ENCODE results near the gene FBXW7. TPM values are rescaled to one million over a fixed set of nuclear protein-coding genes. Genes with fewer than 3 reads are reported as not detected.

The FBXW7 gene
- total and polyA plus RNA-seq, 2 of the 13 experiments (the other 11 are each of a cell fraction or from before 2014, with no cell fraction given), result 5.0 to 40.9 TPM

DNA sequence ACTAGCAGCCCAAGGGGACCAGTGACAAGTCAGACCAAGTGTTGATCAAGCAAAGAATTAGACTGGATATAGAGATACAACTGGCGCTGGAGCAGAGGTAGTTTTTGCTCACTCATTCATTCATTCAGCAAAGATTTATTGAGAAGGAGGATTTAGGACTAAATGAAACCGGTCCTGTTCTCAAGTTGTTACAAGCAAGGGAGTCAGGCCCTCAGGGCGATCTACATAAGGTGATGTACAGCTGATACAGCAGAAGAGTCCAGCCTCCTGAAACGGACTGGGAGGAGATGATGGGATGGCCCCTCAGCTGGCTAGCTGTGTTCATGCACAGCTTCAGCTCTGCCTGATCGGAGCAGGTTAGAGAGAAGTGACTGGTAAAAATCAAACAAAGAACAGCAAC is 242.4 kb downstream of the FBXW7 start:
- Histone ChIP-seq H3K4me3 (replicated peaks in 1 of 3; ENCODE audit: insufficient read depth in 1 of 3, low read depth in 2 of 3, low read length in 3 of 3) (no peak overlapping the region), H3K79me2 (ENCODE audit: insufficient read depth, low read length) (no peaks in the 10 kb centered on the region), H4K20me1 (ENCODE audit: insufficient read depth, low read length) (no peaks in the 10 kb centered on the region), H3K4me2 (ENCODE audit: low read depth, low read length) (no peak overlapping the region), H3K4me1 (ENCODE audit: insufficient read depth, low read length) (no peaks in the 10 kb centered on the region), H3K9me3 (ENCODE audit: low read length) (no peaks in the 10 kb centered on the region), H2AFZ (ENCODE audit: low read length) (no peak overlapping the region), H3K27ac (ENCODE audit: extremely low read length, insufficient read depth, low read length) (no peak overlapping the region), H3K27me3 (ENCODE audit: control insufficient read depth in 1 of 2, insufficient read depth in 2 of 2, low read length in 2 of 2) (peaks cover 0 to 2% of the 10 kb centered on the region in 2 experiments; a peak in 2 of 5 replicates), H3K9ac (ENCODE audit: insufficient read depth, low read depth, low read length) (no peak overlapping the region), H3K36me3 (replicated peaks in 1 of 2; ENCODE audit: control insufficient read depth in 1 of 2, insufficient read depth in 2 of 2, low read length in 2 of 2) (no peaks in the 10 kb centered on the region)
- DNase-seq (ENCODE audit: low spot score) (no peak), FAIRE-seq (no peak), ATAC-seq (no peak)
- no TSS peak for BruUV-seq (replicated peaks)
- in situ Hi-C loops (cut with HindIII; ENCODE audit: extremely low pct_ligation_motif_present, low pct_unique_long_range_greater_than_20kb), result no loop called here
- intact Hi-C loops (cut with micrococcal nuclease; ENCODE audit: unreplicated experiment), result no loop called here
- WGBS (ENCODE audit: low lambda C conversion rate), result 13% methylated on average over 5 of the region's 5 CpGs
- POLR2A ChIA-PET, result no interaction called here
- CTCF ChIA-PET (ENCODE audit: low intra/inter-chr PET ratio, low total read pairs), result no interaction called here
- TF ChIP-seq RFXANK (CRISPR knock-in tag; IDR thresholded peaks at IDR 0.05) (no peak), RAD21 (CRISPR knock-in tag; IDR thresholded peaks at IDR 0.05) (no peak), SP5 (CRISPR knock-in tag; IDR thresholded peaks at IDR 0.05; ENCODE audit: borderline replicate concordance, low read depth) (no peak), HOXA5 (CRISPR knock-in tag; IDR thresholded peaks at IDR 0.05) (no peak), ZBTB34 (CRISPR knock-in tag; IDR thresholded peaks at IDR 0.05) (no peak), ZNF605 (CRISPR knock-in tag; IDR thresholded peaks at IDR 0.05) (no peak), TSC22D2 (CRISPR knock-in tag; IDR thresholded peaks at IDR 0.05; ENCODE audit: borderline replicate concordance) (no peak), TOPORS (CRISPR knock-in tag; IDR thresholded peaks at IDR 0.05) (no peak), PLRG1 (conservative IDR thresholded peaks at IDR 0.05) (no peak), NR1H2 (CRISPR knock-in tag; IDR thresholded peaks at IDR 0.05; ENCODE audit: borderline replicate concordance, low read depth) (no peak), HMG20B (CRISPR knock-in tag; conservative IDR thresholded peaks at IDR 0.05) (no peak), ZBTB8A (CRISPR knock-in tag; IDR thresholded peaks at IDR 0.05; ENCODE audit: borderline replicate concordance, low read depth) (no peak)
- TF ChIP-seq, protein P1, sequence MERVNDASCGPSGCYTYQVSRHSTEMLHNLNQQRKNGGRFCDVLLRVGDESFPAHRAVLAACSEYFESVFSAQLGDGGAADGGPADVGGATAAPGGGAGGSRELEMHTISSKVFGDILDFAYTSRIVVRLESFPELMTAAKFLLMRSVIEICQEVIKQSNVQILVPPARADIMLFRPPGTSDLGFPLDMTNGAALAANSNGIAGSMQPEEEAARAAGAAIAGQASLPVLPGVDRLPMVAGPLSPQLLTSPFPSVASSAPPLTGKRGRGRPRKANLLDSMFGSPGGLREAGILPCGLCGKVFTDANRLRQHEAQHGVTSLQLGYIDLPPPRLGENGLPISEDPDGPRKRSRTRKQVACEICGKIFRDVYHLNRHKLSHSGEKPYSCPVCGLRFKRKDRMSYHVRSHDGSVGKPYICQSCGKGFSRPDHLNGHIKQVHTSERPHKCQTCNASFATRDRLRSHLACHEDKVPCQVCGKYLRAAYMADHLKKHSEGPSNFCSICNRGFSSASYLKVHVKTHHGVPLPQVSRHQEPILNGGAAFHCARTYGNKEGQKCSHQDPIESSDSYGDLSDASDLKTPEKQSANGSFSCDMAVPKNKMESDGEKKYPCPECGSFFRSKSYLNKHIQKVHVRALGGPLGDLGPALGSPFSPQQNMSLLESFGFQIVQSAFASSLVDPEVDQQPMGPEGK (CRISPR knock-in tag; IDR thresholded peaks at IDR 0.05), result no peak
- TF ChIP-seq, protein P2, sequence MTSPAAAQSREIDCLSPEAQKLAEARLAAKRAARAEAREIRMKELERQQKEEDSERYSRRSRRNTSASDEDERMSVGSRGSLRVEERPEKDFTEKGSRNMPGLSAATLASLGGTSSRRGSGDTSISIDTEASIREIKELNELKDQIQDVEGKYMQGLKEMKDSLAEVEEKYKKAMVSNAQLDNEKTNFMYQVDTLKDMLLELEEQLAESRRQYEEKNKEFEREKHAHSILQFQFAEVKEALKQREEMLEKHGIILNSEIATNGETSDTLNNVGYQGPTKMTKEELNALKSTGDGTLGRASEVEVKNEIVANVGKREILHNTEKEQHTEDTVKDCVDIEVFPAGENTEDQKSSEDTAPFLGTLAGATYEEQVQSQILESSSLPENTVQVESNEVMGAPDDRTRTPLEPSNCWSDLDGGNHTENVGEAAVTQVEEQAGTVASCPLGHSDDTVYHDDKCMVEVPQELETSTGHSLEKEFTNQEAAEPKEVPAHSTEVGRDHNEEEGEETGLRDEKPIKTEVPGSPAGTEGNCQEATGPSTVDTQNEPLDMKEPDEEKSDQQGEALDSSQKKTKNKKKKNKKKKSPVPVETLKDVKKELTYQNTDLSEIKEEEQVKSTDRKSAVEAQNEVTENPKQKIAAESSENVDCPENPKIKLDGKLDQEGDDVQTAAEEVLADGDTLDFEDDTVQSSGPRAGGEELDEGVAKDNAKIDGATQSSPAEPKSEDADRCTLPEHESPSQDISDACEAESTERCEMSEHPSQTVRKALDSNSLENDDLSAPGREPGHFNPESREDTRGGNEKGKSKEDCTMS (CRISPR knock-in tag; conservative IDR thresholded peaks at IDR 0.05), result no peak
- TF ChIP-seq, protein P3, sequence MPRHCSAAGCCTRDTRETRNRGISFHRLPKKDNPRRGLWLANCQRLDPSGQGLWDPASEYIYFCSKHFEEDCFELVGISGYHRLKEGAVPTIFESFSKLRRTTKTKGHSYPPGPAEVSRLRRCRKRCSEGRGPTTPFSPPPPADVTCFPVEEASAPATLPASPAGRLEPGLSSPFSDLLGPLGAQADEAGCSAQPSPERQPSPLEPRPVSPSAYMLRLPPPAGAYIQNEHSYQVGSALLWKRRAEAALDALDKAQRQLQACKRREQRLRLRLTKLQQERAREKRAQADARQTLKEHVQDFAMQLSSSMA (CRISPR knock-in tag; IDR thresholded peaks at IDR 0.05), result no peak
- TF ChIP-seq, protein P4, sequence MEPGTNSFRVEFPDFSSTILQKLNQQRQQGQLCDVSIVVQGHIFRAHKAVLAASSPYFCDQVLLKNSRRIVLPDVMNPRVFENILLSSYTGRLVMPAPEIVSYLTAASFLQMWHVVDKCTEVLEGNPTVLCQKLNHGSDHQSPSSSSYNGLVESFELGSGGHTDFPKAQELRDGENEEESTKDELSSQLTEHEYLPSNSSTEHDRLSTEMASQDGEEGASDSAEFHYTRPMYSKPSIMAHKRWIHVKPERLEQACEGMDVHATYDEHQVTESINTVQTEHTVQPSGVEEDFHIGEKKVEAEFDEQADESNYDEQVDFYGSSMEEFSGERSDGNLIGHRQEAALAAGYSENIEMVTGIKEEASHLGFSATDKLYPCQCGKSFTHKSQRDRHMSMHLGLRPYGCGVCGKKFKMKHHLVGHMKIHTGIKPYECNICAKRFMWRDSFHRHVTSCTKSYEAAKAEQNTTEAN (CRISPR knock-in tag; conservative IDR thresholded peaks at IDR 0.05), result no peak

Data from HepG2 (cell line).